SK-N-SH treated with all-trans-retinoic acid at 6 μM for 48 hours (cell line): Measurements from ENCODE around the gene WNT10A.
A peak's percentile ranks its signal among the peaks of the same experiment; 100 is the strongest.

Experiments
- ATAC-seq: fragments of 200-7000 bp; cut with Tn5 transposase; 3 replicates; pipeline ENCODE4 v1.9.1; 2020; ENCODE audit warnings: mild to moderate bottlenecking, moderate library complexity
- ARNTL ChIP-seq: fragments of 450-650 bp; formaldehyde crosslinking; IDR thresholded peaks from 2 replicates; pipeline ENCODE4 v1.5.0; 2020; ENCODE audit warnings: low read depth, mild to moderate bottlenecking, moderate library complexity, borderline replicate concordance
- BACH2 ChIP-seq: fragments of 250-450 bp; sonication (Bioruptor Pico); IDR thresholded peaks from 2 replicates; pipeline ENCODE4 v1.9.0; 2021; ENCODE audit warnings: mild to moderate bottlenecking, borderline replicate concordance
- CREB5 ChIP-seq: fragments of 250-450 bp; sonication (Bioruptor Pico); IDR thresholded peaks from 2 replicates; pipeline ENCODE4 v1.5.1; 2020; ENCODE audit warnings: low read depth, mild to moderate bottlenecking, moderate library complexity
- CSDC2 ChIP-seq: fragments of 250-450 bp; sonication (Bioruptor Pico); IDR thresholded peaks from 2 replicates; pipeline ENCODE4 v1.5.0; 2020; ENCODE audit warnings: mild to moderate bottlenecking, moderate library complexity
- CSRNP3 ChIP-seq: fragments of 250-450 bp; sonication (Bioruptor Pico); IDR thresholded peaks from 2 replicates; pipeline ENCODE4 v1.5.1; 2021; ENCODE audit warnings: mild to moderate bottlenecking, moderate library complexity
- GLIS3 ChIP-seq: fragments of 250-450 bp; sonication (Bioruptor Pico); IDR thresholded peaks from 2 replicates; pipeline ENCODE4 v1.5.0; 2020; ENCODE audit warnings: mild to moderate bottlenecking, moderate library complexity
- ISL1 ChIP-seq: fragments of 250-450 bp; sonication (Bioruptor Pico); IDR thresholded peaks from 2 replicates; pipeline ENCODE4 v2.1.2; 2022; ENCODE audit warnings: mild to moderate bottlenecking, moderate library complexity
- OSR1 ChIP-seq: fragments of 250-450 bp; sonication (Bioruptor Pico); IDR thresholded peaks from 2 replicates; pipeline ENCODE4 v1.8.0; 2022; ENCODE audit warnings: moderate library complexity, mild to moderate bottlenecking, inconsistent platforms
- PATZ1 ChIP-seq: fragments of 250-450 bp; sonication (Bioruptor Pico); IDR thresholded peaks from 2 replicates; pipeline ENCODE4 v1.8.0; 2020; ENCODE audit warnings: mild to moderate bottlenecking, moderate library complexity, borderline replicate concordance
- POU6F1 ChIP-seq: fragments of 250-450 bp; sonication (Bioruptor Pico); IDR thresholded peaks from 2 replicates; pipeline ENCODE4 v1.8.0; 2021; ENCODE audit warnings: low read depth, mild to moderate bottlenecking, moderate library complexity, borderline replicate concordance
- PPARA ChIP-seq: fragments of 250-450 bp; sonication (Bioruptor Pico); IDR thresholded peaks from 2 replicates; pipeline ENCODE4 v1.5.0; 2020; ENCODE audit warnings: mild to moderate bottlenecking, borderline replicate concordance
- SNAI2 ChIP-seq: fragments of 250-450 bp; sonication (Bioruptor Pico); IDR thresholded peaks from 2 replicates; pipeline ENCODE4 v1.5.0; 2020; ENCODE audit warnings: mild to moderate bottlenecking, moderate library complexity
- TCF4 ChIP-seq: fragments of 250-450 bp; sonication (Bioruptor Pico); IDR thresholded peaks from 2 replicates; pipeline ENCODE4 v1.8.0; 2021; ENCODE audit warnings: mild to moderate bottlenecking, moderate library complexity, borderline replicate concordance
- TSHZ2 ChIP-seq: fragments of 250-450 bp; sonication (Bioruptor Pico); IDR thresholded peaks from 2 replicates; pipeline ENCODE4 v1.5.0; 2020; ENCODE audit warnings: mild to moderate bottlenecking, moderate library complexity
- ZC3H10 ChIP-seq: fragments of 250-450 bp; sonication (Bioruptor Pico); IDR thresholded peaks from 2 replicates; pipeline ENCODE4 v1.5.1; 2021; ENCODE audit warnings: mild to moderate bottlenecking, moderate library complexity
- ZFP30 ChIP-seq: fragments of 450-650 bp; formaldehyde crosslinking; IDR thresholded peaks from 2 replicates; pipeline ENCODE4 v1.5.0; 2022; ENCODE audit warnings: mild to moderate bottlenecking, moderate library complexity
- ZNF565 ChIP-seq: fragments of 450-650 bp; formaldehyde crosslinking; conservative IDR thresholded peaks from 2 replicates; pipeline ENCODE4 v1.5.0; 2020; ENCODE audit warnings: low read depth, mild to moderate bottlenecking, moderate library complexity
- ZNF70 ChIP-seq: fragments of 450-650 bp; formaldehyde crosslinking; IDR thresholded peaks from 2 replicates; pipeline ENCODE4 v1.5.0; 2020; ENCODE audit warnings: mild to moderate bottlenecking, moderate library complexity
- ZNF8 ChIP-seq: fragments of 450-650 bp; formaldehyde crosslinking; IDR thresholded peaks from 2 replicates; pipeline ENCODE4 v1.5.0; 2020; ENCODE audit warnings: mild to moderate bottlenecking, moderate library complexity

Gene WNT10A

GRCh38 chr2:218898109-218898878 lies 17.6 kb downstream of the WNT10A start:
- TF ChIP-seq TSHZ2 (CRISPR knock-in tag) (no peak), ZFP30 (no peak), SNAI2 (no peak), BACH2 (CRISPR knock-in tag) (no peak), ZNF70 (CRISPR knock-in tag) (no peak), TCF4 (CRISPR knock-in tag) (peak; percentile 71; the same call in 1 of the 2 replicates), ZNF8 (no peak), OSR1 (CRISPR knock-in tag) (no peak)
- ATAC-seq = peak; percentile 88

GRCh38 chr2:218899147-218899546 lies 18.5 kb downstream of the WNT10A start:
- no peak for ATAC-seq
- TF ChIP-seq PPARA (CRISPR knock-in tag) (no peak), TCF4 (CRISPR knock-in tag) (no peak), GLIS3 (CRISPR knock-in tag) (no peak), BACH2 (CRISPR knock-in tag) (no peak), OSR1 (CRISPR knock-in tag) (no peak), CSDC2 (CRISPR knock-in tag) (no peak), CSRNP3 (no peak), ARNTL (CRISPR knock-in tag) (no peak), POU6F1 (CRISPR knock-in tag) (no peak), TSHZ2 (CRISPR knock-in tag) (no peak), CREB5 (CRISPR knock-in tag) (no peak), ZC3H10 (CRISPR knock-in tag) (no peak), ISL1 (CRISPR knock-in tag) (no peak)

GRCh38 chr2:218902427-218902826 lies 21.8 kb downstream of the WNT10A start:
- ATAC-seq = no peak
- TF ChIP-seq CREB5 (CRISPR knock-in tag) = no peak
- no peak for TF ChIP-seq ARNTL (CRISPR knock-in tag)
- TF ChIP-seq PATZ1 = no peak
- TF ChIP-seq CSRNP3 = no peak
- TF ChIP-seq ISL1 (CRISPR knock-in tag) = no peak
- TF ChIP-seq ZNF565 (CRISPR knock-in tag) = no peak
